ENCODE measurements around the gene ANXA10. TPM values are rescaled to one million over a fixed set of nuclear protein-coding genes. Genes with fewer than 3 reads are reported as not detected.

Gene ANXA10
- total and polyA plus RNA-seq, 2 donors (not counting 3 experiments of a cell fraction or from before 2014, with no cell fraction given), result not detected

DNA sequence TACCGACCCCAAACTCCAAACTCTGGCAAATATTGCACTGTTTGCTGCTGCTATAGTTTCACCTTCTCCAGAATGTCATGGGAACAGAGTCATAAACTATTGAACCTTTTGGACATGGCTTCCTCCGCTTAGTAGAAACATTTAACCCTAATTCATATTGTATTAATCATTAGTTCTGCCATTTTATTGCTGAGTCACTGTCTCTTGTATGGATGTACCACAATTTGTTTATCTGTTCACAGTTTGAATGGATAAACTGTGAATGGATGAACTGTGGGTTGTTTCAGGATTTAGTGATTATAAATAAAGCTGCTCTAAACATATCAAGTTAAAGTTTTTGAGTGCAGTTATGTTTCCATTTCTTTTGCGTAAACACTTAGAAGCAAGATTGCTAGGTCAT, 10.1 kb downstream of the ANXA10 start:
- Histone ChIP-seq H3K9ac (replicated peaks; ENCODE audit: extremely low read depth, insufficient read depth, low read length) (no peak overlapping the region), H3K36me3 (ENCODE audit: control insufficient read depth in 2 of 2, extremely low read depth in 1 of 2, insufficient read depth in 2 of 2, low read length in 2 of 2) (no peaks in the 10 kb centered on the region), H3K4me2 (ENCODE audit: insufficient read depth, low read length) (no peak overlapping the region), H3K9me1 (replicated peaks; ENCODE audit: control insufficient read depth, extremely low read depth, insufficient read depth, low read length) (no peaks in the 10 kb centered on the region), H3K79me2 (ENCODE audit: control insufficient read depth, insufficient read depth, low read length) (no peaks in the 10 kb centered on the region), H3K27me3 (ENCODE audit: control insufficient read depth in 2 of 2, insufficient read depth in 2 of 2, low read length in 2 of 2) (no peaks in the 10 kb centered on the region), H3K27ac (ENCODE audit: insufficient read depth, low read depth, low read length) (no peak overlapping the region), H4K20me1 (replicated peaks; ENCODE audit: control insufficient read depth, extremely low read depth, insufficient read depth, low read length) (no peaks in the 10 kb centered on the region), H3K4me1 (ENCODE audit: control insufficient read depth, extremely low read depth, insufficient read depth, low read length) (peaks cover 40% of the 10 kb centered on the region), H2AFZ (ENCODE audit: low read depth, low read length) (no peak overlapping the region), H3K9me3 (replicated peaks; ENCODE audit: control insufficient read depth, insufficient read depth, low read length) (no peaks in the 10 kb centered on the region), H3K4me3 (replicated peaks in 1 of 3; ENCODE audit: insufficient read depth in 1 of 3, low read depth in 1 of 3, low read length in 3 of 3) (no peak overlapping the region)
- TF ChIP-seq MYC (IDR thresholded peaks at IDR 0.05; ENCODE audit: low read depth, low read length), result no peak
- TF ChIP-seq, protein P1, sequence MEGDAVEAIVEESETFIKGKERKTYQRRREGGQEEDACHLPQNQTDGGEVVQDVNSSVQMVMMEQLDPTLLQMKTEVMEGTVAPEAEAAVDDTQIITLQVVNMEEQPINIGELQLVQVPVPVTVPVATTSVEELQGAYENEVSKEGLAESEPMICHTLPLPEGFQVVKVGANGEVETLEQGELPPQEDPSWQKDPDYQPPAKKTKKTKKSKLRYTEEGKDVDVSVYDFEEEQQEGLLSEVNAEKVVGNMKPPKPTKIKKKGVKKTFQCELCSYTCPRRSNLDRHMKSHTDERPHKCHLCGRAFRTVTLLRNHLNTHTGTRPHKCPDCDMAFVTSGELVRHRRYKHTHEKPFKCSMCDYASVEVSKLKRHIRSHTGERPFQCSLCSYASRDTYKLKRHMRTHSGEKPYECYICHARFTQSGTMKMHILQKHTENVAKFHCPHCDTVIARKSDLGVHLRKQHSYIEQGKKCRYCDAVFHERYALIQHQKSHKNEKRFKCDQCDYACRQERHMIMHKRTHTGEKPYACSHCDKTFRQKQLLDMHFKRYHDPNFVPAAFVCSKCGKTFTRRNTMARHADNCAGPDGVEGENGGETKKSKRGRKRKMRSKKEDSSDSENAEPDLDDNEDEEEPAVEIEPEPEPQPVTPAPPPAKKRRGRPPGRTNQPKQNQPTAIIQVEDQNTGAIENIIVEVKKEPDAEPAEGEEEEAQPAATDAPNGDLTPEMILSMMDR (IDR thresholded peaks at IDR 0.05; ENCODE audit: extremely low read depth in 1 of 2, insufficient read depth in 1 of 2, low read depth in 1 of 2, low read length in 2 of 2), result no peak
- TF ChIP-seq JUN (IDR thresholded peaks at IDR 0.05; ENCODE audit: borderline replicate concordance, insufficient read depth, insufficient read length, low read depth), result no peak
- no peak for TF ChIP-seq POLR2A (IDR thresholded peaks at IDR 0.05; ENCODE audit: low read depth, low read length)
- TF ChIP-seq POLR2AphosphoS5 (IDR thresholded peaks at IDR 0.05; ENCODE audit: insufficient read depth, low read depth, low read length), result no peak
- TF ChIP-seq GATA2 (IDR thresholded peaks at IDR 0.05; ENCODE audit: insufficient read depth, insufficient read length, low read depth, low read length), result no peak
- TF ChIP-seq, protein P2, sequence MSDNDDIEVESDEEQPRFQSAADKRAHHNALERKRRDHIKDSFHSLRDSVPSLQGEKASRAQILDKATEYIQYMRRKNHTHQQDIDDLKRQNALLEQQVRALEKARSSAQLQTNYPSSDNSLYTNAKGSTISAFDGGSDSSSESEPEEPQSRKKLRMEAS (IDR thresholded peaks at IDR 0.05; ENCODE audit: insufficient read depth, insufficient read length), result no peak
- no peak for TF ChIP-seq FOS (IDR thresholded peaks at IDR 0.05; ENCODE audit: borderline replicate concordance, insufficient read depth, low read length)
- dilution Hi-C loops (cut with MboI; ENCODE audit: extremely low pct_ligation_motif_present, low sequenced_read_pairs), result no loop called here
- intact Hi-C loops (cut with micrococcal nuclease), result no loop called here
- ChIA-PET CTCF (no interaction called here), POLR2A (no interaction called here)
- DNase-seq (ENCODE audit: low read depth, low spot score), result no peak
- BruUV-seq (replicated peaks), result no TSS peak
- no peak for FAIRE-seq
